ENCODE measurements around the gene PRLH. TPM values are rescaled to one million over a fixed set of nuclear protein-coding genes. Genes with fewer than 3 reads are reported as not detected.

Gene PRLH
- total and polyA plus RNA-seq, 2 of the 13 experiments (the other 11 are each of a cell fraction or from before 2014, with no cell fraction given) = not detected

GRCh38 chr2:237598468-237599208, 32.3 kb downstream of the PRLH start (continued):
- TF ChIP-seq MXD3 (CRISPR knock-in tag; IDR thresholded peaks at IDR 0.05) (no peak), SMARCE1 (IDR thresholded peaks at IDR 0.05; ENCODE audit: borderline replicate concordance) (no peak), FOXO4 (CRISPR knock-in tag; conservative IDR thresholded peaks at IDR 0.05) (no peak), FOXA3 (CRISPR knock-in tag; IDR thresholded peaks at IDR 0.05) (no peak), ZNF205 (CRISPR knock-in tag; IDR thresholded peaks at IDR 0.05) (no peak), CBFB (CRISPR knock-in tag; IDR thresholded peaks at IDR 0.05) (no peak), FUBP1 (CRISPR knock-in tag; IDR thresholded peaks at IDR 0.05; ENCODE audit: borderline replicate concordance) (no peak), KLF11 (CRISPR knock-in tag; IDR thresholded peaks at IDR 0.05) (no peak), HOMEZ (CRISPR knock-in tag; IDR thresholded peaks at IDR 0.05; ENCODE audit: low read depth) (no peak), ZNF609 (CRISPR knock-in tag; IDR thresholded peaks at IDR 0.05; ENCODE audit: borderline replicate concordance) (no peak), SNAPC2 (CRISPR knock-in tag; IDR thresholded peaks at IDR 0.05) (no peak), HOXA3 (CRISPR knock-in tag; IDR thresholded peaks at IDR 0.05) (no peak), ZMYM3 (CRISPR knock-in tag; IDR thresholded peaks at IDR 0.05) (peak; percentile 82), KDM5B (CRISPR knock-in tag; IDR thresholded peaks at IDR 0.05; ENCODE audit: borderline replicate concordance) (0 out of 2 replicates have a peak, but pooled peaks have one; percentile 48), THAP8 (CRISPR knock-in tag; IDR thresholded peaks at IDR 0.05; ENCODE audit: borderline replicate concordance) (no peak), ZNF230 (CRISPR knock-in tag; IDR thresholded peaks at IDR 0.05) (no peak), HDAC2 (CRISPR knock-in tag; IDR thresholded peaks at IDR 0.05) (0 out of 2 replicates have a peak, but pooled peaks have one; percentile 24), ZNF614 (CRISPR knock-in tag; IDR thresholded peaks at IDR 0.05; ENCODE audit: borderline replicate concordance) (no peak)
